Brain microvascular endothelial cell (primary cell): ENCODE data around the gene CDH13.

Experiments used
- DNase-seq: peaks from one replicate; pipeline ENCODE4 v3.0.0-alpha.2; 2020
- H3K27ac ChIP-seq: fragments of 250-450 bp; sonication (Bioruptor Pico); 2 replicates; pipeline ENCODE4 v1.5.1; 2020; ENCODE audit warnings: mild to moderate bottlenecking, moderate library complexity
- H3K27me3 ChIP-seq: fragments of 250-450 bp; sonication (Bioruptor Pico); replicated peaks from 2 replicates; pipeline ENCODE4 v1.5.1; 2020; ENCODE audit warnings: mild to moderate bottlenecking
- H3K36me3 ChIP-seq: fragments of 250-450 bp; sonication (Bioruptor Pico); replicated peaks from 2 replicates; pipeline ENCODE4 v1.5.1; 2020; ENCODE audit warnings: mild to moderate bottlenecking
- H3K4me3 ChIP-seq: 2 replicates; pipeline ENCODE4 v1.5.1; 2011; ENCODE audit warnings: low read depth, mild to moderate bottlenecking, control low read depth, low read length, moderate library complexity
- CTCF ChIP-seq: IDR thresholded peaks from 2 replicates; pipeline ENCODE4 v1.5.1; 2011; ENCODE audit warnings: low read depth, mild to moderate bottlenecking, moderate library complexity, low read length, control low read depth, inconsistent platforms; ENCODE audit errors: missing control alignments
- in situ Hi-C: cut with HindIII; loops from 2 replicates; pipeline ENCODE4 v1.10.0; 2017; ENCODE audit warnings: low sequenced_read_pairs, low pct_ligation_motif_present

The CDH13 gene

GRCh38 chr16:82852388-82853008 lies 225.7 kb downstream of the CDH13 start:
- H3K36me3 ChIP-seq: no peaks in the 10 kb centered on the region
- TF ChIP-seq CTCF: no peak
- no peak overlapping the region for H3K27ac ChIP-seq
- in situ Hi-C loops: no loop called here
- H3K27me3 ChIP-seq: no peaks in the 10 kb centered on the region
- DNase-seq: no peak
- H3K4me3 ChIP-seq: no peak overlapping the region

GRCh38 chr16:82855471-82855870 lies 228.7 kb downstream of the CDH13 start:
- Histone ChIP-seq H3K36me3 (no peaks in the 10 kb centered on the region), H3K4me3 (no peak overlapping the region), H3K27ac (no peak overlapping the region), H3K27me3 (no peaks in the 10 kb centered on the region)
- no peak for TF ChIP-seq CTCF
- DNase-seq: no peak
- in situ Hi-C loops: no loop called here

GRCh38 chr16:82857693-82858365 lies 231.1 kb downstream of the CDH13 start:
- Histone ChIP-seq H3K27ac (no peak overlapping the region), H3K36me3 (no peaks in the 10 kb centered on the region), H3K27me3 (no peaks in the 10 kb centered on the region), H3K4me3 (no peak overlapping the region)
- no peak for TF ChIP-seq CTCF
- no peak for DNase-seq
- in situ Hi-C loops: no loop called here

- Histone ChIP-seq H3K27me3 (no peaks in the 10 kb centered on the region), H3K36me3 (no peaks in the 10 kb centered on the region), H3K4me3 (no peak overlapping the region), H3K27ac (no peak overlapping the region)
- no peak for DNase-seq
- TF ChIP-seq CTCF: no peak
- in situ Hi-C loops: no loop called here
Observed at GRCh38 chr16:82859662-82860061, 232.9 kb downstream of the CDH13 start.

GRCh38 chr16:82860071-82860470 lies 233.3 kb downstream of the CDH13 start:
- DNase-seq: no peak
- Histone ChIP-seq H3K27me3 (no peaks in the 10 kb centered on the region), H3K4me3 (no peak overlapping the region), H3K27ac (no peak overlapping the region), H3K36me3 (no peaks in the 10 kb centered on the region)
- TF ChIP-seq CTCF: no peak
- in situ Hi-C loops: no loop called here

GRCh38 chr16:82862057-82862456 lies 235.3 kb downstream of the CDH13 start:
- Histone ChIP-seq H3K27ac (no peak overlapping the region), H3K4me3 (no peak overlapping the region), H3K27me3 (no peaks in the 10 kb centered on the region), H3K36me3 (no peaks in the 10 kb centered on the region)
- in situ Hi-C loops: no loop called here
- no peak for TF ChIP-seq CTCF
- no peak for DNase-seq
